GM18507 (cell line): ENCODE measurements around the gene NUAK2.
A peak's percentile ranks its signal among the peaks of the same experiment; 100 is the strongest.
"Not testable (repeated sequence)": the region's sequence is repeated elsewhere in the genome, so short reads cannot be mapped to it uniquely, and the experiment has no call there.

Experiments used
- DNase-seq: peaks from one replicate; pipeline ENCODE4 v3.0.0; 2011; ENCODE audit warnings: low read depth; ENCODE audit not compliant: insufficient read length; ENCODE audit errors: extremely low spot score
- FAIRE-seq: peaks from 2 replicates; lab custom pipeline; 2011; peaks lifted over from hg19 to GRCh38; lab: Jason Lieb, UNC

The NUAK2 gene

GRCh38 chr1:205321162-205321958 is at the start of gene NUAK2:
Gene NUAK2 (minus strand): TSS chr1:205321745. CDS start chr1:205321628, 117 bp downstream.
- no peak for FAIRE-seq
- no peak for DNase-seq

- FAIRE-seq = no peak
- no peak for DNase-seq
These were observed 49.2 kb upstream of the NUAK2 start for GRCh38 chr1:205370780-205371179.

GRCh38 chr1:205369701-205370123 is 48.2 kb upstream of the NUAK2 start:
- no peak for FAIRE-seq
- no peak for DNase-seq

- FAIRE-seq = no peak
- no peak for DNase-seq
These were observed 46.9 kb upstream of the NUAK2 start for GRCh38 chr1:205368478-205368877.

- DNase-seq = no peak
- FAIRE-seq = no peak
These were observed 44.5 kb upstream of the NUAK2 start for GRCh38 chr1:205365945-205366463.

GRCh38 chr1:205365086-205365485 is 43.5 kb upstream of the NUAK2 start:
- not testable (repeated sequence) for FAIRE-seq, DNase-seq

- FAIRE-seq (no peak), DNase-seq (no peak)
These were observed 39.3 kb upstream of the NUAK2 start for GRCh38 chr1:205360891-205361290.

GRCh38 chr1:205359771-205360565 is 38.4 kb upstream of the NUAK2 start:
- DNase-seq (no peak), FAIRE-seq (no peak)

- FAIRE-seq = no peak
These were observed 37.0 kb upstream of the NUAK2 start for GRCh38 chr1:205358579-205358978.

GRCh38 chr1:205357567-205357966 is 36.0 kb upstream of the NUAK2 start:
- FAIRE-seq = no peak

More at GRCh38 chr1:205358579-205358978, 37.0 kb upstream of the NUAK2 start:
- DNase-seq = no peak

GRCh38 chr1:205356440-205357139 is 35.0 kb upstream of the NUAK2 start, which contains the start of gene KLHDC8A:
Gene KLHDC8A (minus strand): TSS chr1:205356922. CDS start chr1:205343604, 13,318 bp downstream.
- DNase-seq (no peak), FAIRE-seq (no peak)

More at GRCh38 chr1:205357567-205357966, 36.0 kb upstream of the NUAK2 start:
- DNase-seq = no peak

GRCh38 chr1:205355075-205355453 is 33.5 kb upstream of the NUAK2 start:
- DNase-seq (no peak), FAIRE-seq (no peak)

GRCh38 chr1:205354259-205355074 is 32.9 kb upstream of the NUAK2 start:
- DNase-seq (no peak), FAIRE-seq (peak; percentile 78)

- DNase-seq = no peak
- FAIRE-seq = no peak
These were observed 32.1 kb upstream of the NUAK2 start for GRCh38 chr1:205353612-205354011.

- DNase-seq = no peak
- FAIRE-seq = no peak
These were observed 31.6 kb upstream of the NUAK2 start for GRCh38 chr1:205353191-205353590.

GRCh38 chr1:205351984-205352713 is 30.6 kb upstream of the NUAK2 start:
- DNase-seq (no peak), FAIRE-seq (no peak)

GRCh38 chr1:205350691-205351141 is 29.2 kb upstream of the NUAK2 start:
- FAIRE-seq (no peak), DNase-seq (no peak)

- FAIRE-seq (no peak), DNase-seq (no peak)
These were observed 28.6 kb upstream of the NUAK2 start for GRCh38 chr1:205350124-205350523.
